Left ventricle myocardium inferior (tissue), 1 donor: Measurements from ENCODE around the gene DENND1A. TPM values are rescaled to one million over a fixed set of nuclear protein-coding genes. Genes with fewer than 3 reads are reported as not detected.

Experiments used
- DNase-seq: peaks from one replicate; pipeline ENCODE4 v3.0.0-alpha.2; 2020
- H3K27ac ChIP-seq: fragments of 200-600 bp; replicated peaks from 2 replicates; pipeline ENCODE4 v1.8.0; 2021
- H3K27me3 ChIP-seq: fragments of 200-600 bp; 2 replicates; pipeline ENCODE4 v1.8.0; 2021; ENCODE audit warnings: low read depth
- H3K36me3 ChIP-seq: fragments of 200-600 bp; 2 replicates; pipeline ENCODE4 v1.8.0; 2021
- H3K4me1 ChIP-seq: fragments of 200-600 bp; 2 replicates; pipeline ENCODE4 v1.8.0; 2021
- H3K4me3 ChIP-seq: fragments of 200-600 bp; 2 replicates; pipeline ENCODE4 v1.8.0; 2021; ENCODE audit warnings: mild to moderate bottlenecking, moderate library complexity
- H3K9me3 ChIP-seq: fragments of 200-600 bp; replicated peaks from 2 replicates; pipeline ENCODE4 v1.8.0; 2021
- intact Hi-C: fragments of 100-400 bp; cut with micrococcal nuclease; formaldehyde crosslinking; loops from one replicate; pipeline ENCODE4 v1.11.0; 2022
- total RNA-seq: library from RNA; stranded (reverse); fragmentation: NEBNext Ultra II Directional; extraction: Animal tissue kit (Norgen Biotek cat#: 25700); gene quantifications from one replicate; pipeline ENCODE4 v1.2.1, GENCODE V29; 2021
- TF ChIP-seq, protein P1 (sequence below): fragments of 200-600 bp; IDR thresholded peaks from 2 replicates; pipeline ENCODE4 v1.8.0; 2021; ENCODE audit warnings: antibody characterized with exemption, mild to moderate bottlenecking, borderline replicate concordance
- donor health status: DM: no; HTN: yes; CAD: no; lungs with severe emphysema.

DENND1A gene
- total RNA-seq, 1 donor from 2014 or later = 12.2 TPM

DNA sequence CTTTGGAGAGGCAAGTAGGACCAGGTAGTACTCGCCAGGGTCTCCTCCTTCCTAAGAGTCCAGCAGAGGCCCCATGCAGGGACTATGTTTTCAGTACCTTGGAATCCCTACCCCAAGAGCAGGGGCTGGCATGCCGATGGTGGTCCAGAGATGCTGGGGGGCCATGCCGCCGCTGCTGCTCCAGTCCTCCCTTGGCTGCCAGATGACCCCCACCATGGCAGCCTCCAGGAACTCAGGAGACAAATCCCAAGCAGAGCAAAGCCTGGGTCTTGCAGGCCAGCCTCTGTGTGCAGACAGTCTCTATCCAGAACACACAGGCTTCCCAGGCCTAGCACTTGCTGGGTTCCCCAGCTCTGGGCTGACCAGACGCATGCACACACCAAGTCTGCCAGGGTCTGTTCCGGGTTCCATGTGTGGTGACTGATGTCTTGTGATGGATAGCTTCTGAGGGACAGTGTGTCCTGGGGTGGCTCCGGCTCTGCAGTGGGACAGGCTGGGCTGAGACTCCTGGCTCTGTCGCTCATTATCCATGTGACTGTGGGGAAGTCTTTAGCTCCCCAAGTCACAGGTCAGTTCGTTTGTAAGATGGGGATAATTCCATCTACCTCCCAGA is 446.6 kb downstream of the DENND1A start:
- no peak overlapping the region for H3K4me3 ChIP-seq
- TF ChIP-seq, protein P1, sequence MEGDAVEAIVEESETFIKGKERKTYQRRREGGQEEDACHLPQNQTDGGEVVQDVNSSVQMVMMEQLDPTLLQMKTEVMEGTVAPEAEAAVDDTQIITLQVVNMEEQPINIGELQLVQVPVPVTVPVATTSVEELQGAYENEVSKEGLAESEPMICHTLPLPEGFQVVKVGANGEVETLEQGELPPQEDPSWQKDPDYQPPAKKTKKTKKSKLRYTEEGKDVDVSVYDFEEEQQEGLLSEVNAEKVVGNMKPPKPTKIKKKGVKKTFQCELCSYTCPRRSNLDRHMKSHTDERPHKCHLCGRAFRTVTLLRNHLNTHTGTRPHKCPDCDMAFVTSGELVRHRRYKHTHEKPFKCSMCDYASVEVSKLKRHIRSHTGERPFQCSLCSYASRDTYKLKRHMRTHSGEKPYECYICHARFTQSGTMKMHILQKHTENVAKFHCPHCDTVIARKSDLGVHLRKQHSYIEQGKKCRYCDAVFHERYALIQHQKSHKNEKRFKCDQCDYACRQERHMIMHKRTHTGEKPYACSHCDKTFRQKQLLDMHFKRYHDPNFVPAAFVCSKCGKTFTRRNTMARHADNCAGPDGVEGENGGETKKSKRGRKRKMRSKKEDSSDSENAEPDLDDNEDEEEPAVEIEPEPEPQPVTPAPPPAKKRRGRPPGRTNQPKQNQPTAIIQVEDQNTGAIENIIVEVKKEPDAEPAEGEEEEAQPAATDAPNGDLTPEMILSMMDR = no peak
- DNase-seq = no peak
- no peaks in the 10 kb centered on the region for H3K9me3 ChIP-seq
- intact Hi-C loops = no loop called here
- H3K36me3 ChIP-seq = no peaks in the 10 kb centered on the region
- H3K27me3 ChIP-seq = no peaks in the 10 kb centered on the region
- peaks cover 12% of the 10 kb centered on the region for H3K4me1 ChIP-seq
- no peak overlapping the region for H3K27ac ChIP-seq

DNA sequence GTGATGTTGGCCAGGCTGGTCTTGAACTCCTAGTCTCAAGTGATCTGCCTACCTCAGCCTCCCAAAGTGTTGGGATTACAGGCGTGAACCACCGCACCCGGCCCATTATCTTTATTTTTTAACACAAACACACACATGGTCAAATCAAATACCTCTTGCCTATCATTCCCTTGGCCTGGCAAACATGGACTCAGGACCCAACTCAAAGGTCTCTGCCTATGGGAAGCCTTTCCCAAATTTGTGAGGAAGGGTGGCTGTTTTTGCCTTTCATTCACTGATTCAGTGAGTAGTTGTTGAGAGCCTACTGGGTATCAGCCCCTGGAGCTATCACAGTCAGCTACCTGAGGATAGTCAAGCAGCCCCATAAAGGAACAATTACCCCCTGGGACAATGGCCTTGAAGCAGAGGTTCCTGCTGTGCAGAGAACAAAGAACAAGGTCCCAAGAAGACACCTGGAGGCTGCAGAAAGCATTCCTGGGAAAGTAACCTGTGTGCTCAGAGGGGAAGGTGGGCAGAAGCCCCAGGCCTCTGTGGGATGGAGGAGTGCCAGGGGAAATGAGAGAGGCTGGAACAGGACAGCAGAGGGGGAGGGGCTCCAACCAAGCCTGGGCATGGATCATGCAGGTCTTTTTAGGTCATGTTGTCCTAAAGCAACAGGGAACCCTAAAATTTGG is 447.5 kb downstream of the DENND1A start:
- Histone ChIP-seq H3K4me1 (peaks cover 13% of the 10 kb centered on the region), H3K27me3 (no peaks in the 10 kb centered on the region), H3K9me3 (no peaks in the 10 kb centered on the region), H3K36me3 (no peaks in the 10 kb centered on the region), H3K27ac (no peak overlapping the region), H3K4me3 (no peak overlapping the region)
- TF ChIP-seq, protein P1 = no peak
- intact Hi-C loops = no loop called here
- no peak for DNase-seq

DNA sequence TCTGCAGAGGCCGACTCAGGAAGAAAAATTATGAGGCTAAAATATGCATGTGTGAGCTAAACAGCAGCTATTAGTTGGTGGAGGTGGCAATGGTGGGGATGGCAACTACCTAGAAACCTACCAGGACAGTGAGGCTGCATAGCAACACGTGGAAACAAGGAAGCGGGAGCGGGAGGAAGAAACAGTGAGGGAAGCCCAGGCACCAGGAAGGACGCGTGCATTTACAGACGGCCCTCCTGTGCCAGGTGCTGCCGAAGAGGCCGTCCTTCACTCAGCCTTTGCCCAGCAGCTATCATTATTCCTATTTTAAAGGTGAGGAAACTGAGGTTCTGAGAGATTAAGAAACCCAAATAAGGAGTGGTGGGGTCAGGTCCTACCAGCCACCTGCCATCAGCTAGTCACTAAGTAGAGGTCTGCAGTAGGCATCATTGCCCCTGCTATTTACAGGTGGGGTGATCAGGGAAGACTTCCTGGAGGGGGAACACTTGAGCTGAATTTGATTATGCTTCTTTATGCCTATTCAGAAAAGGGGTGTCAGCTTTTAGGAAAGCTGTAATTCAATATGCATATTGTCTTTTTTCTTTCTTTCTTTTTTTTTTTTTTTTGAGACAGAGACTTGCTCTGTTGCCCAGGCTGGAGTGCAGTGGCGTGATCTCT is 448.6 kb downstream of the DENND1A start:
- Histone ChIP-seq H3K27ac (no peak overlapping the region), H3K9me3 (no peaks in the 10 kb centered on the region), H3K36me3 (no peaks in the 10 kb centered on the region), H3K4me1 (peaks cover 13% of the 10 kb centered on the region), H3K4me3 (no peak overlapping the region), H3K27me3 (no peaks in the 10 kb centered on the region)
- TF ChIP-seq, protein P1 = no peak
- no peak for DNase-seq
- intact Hi-C loops = no loop called here

DNA sequence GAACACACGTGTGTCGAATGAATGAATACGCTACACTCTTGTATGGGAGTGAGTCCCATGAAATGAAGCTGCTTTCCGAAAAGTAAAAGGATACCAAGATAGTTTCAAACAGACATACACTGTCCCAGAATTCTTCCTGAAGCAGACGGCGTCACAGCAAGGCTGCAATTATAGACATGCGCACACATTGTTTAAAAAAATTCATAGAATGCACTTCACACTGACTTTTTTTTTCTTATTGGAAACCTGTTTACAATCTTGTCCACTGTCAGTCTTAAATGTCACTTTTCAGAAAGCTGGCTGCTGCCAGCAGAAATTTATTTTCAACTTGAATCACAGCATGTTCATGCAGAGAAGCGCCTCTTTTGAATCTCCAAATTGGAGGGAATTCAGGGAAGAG is 449.1 kb downstream of the DENND1A start:
- no peak overlapping the region for H3K27ac ChIP-seq
- no peaks in the 10 kb centered on the region for H3K27me3 ChIP-seq
- H3K4me3 ChIP-seq = no peak overlapping the region
- no peak for DNase-seq
- TF ChIP-seq, protein P1 = no peak
- intact Hi-C loops = no loop called here
- peaks cover 13% of the 10 kb centered on the region for H3K4me1 ChIP-seq
- no peaks in the 10 kb centered on the region for H3K9me3 ChIP-seq
- no peaks in the 10 kb centered on the region for H3K36me3 ChIP-seq

DNA sequence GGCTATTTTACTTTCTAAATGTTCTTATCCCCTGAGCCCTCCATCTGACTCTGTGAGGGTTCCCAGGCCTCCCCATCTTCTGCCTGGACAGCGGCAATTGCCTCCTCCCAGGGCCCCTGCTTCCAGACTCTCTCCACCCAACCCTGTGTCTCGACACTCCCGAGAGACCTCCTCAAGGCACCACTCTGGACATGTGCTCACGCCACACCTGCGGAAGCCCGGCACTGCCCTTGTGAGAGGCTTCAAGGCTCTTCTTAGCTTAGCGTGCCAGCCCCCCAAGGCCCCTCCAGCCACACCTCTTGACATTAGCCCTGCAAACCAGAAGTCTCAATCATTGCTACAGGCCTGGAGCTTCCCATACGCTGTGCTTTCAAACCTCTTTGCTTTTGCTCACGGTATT is 449.8 kb downstream of the DENND1A start:
- intact Hi-C loops = no loop called here

More for the DNA sequence above, 449.8 kb downstream of the DENND1A start:
- Histone ChIP-seq H3K27me3 (no peaks in the 10 kb centered on the region), H3K4me3 (no peak overlapping the region), H3K27ac (no peak overlapping the region), H3K36me3 (no peaks in the 10 kb centered on the region), H3K9me3 (no peaks in the 10 kb centered on the region), H3K4me1 (peaks cover 13% of the 10 kb centered on the region)
- TF ChIP-seq, protein P1 = no peak
- DNase-seq = no peak
